ENCODE data around the gene CABP7. TPM values are rescaled to one million over a fixed set of nuclear protein-coding genes. Genes with fewer than 3 reads are reported as not detected.

The CABP7 gene
- total and polyA plus RNA-seq, 2 of the 8 experiments (the other 6 are each of a cell fraction or from before 2014, with no cell fraction given) = 0.20 to 0.36 TPM

DNA sequence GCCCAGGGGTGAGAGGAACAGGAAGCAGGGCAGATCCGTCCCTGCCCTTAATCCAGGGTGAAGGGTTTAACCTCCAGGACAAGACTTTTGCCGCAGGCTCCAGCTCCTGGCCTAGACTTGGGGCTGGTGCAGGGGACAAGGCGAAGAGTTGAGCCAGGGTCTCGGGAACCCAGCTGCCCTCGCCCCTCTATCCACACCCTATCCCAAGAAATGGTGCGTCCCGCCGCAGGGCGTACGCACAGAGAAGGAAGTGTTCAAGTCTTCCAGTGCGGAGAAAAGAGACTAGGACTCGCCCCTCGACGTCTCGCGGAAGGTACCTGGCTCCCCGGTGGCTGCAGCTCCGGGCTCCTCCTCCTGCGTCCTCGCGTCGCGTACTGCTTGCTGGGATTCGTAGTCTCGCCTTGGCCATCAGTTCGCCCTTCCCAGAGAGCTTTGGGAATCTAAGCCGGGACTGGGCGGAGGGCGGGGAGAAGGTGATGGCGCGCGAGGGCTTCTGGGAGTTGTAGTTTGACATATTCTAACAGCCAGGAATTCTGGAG, 46.9 kb downstream of the CABP7 start, which contains the start of gene ZMAT5 (continued):
- TF ChIP-seq TAF1 (IDR thresholded peaks at IDR 0.05; ENCODE audit: low read depth, low read length) (peak; percentile 61), KDM4A (IDR thresholded peaks at IDR 0.05; ENCODE audit: low read depth, low read length, severe bottlenecking) (peak; percentile 47), ASH2L (IDR thresholded peaks at IDR 0.05; ENCODE audit: low read length) (peak; percentile 6), PHF8 (conservative IDR thresholded peaks at IDR 0.05; ENCODE audit: low read depth, low read length) (peak; percentile 62), SAP30 (IDR thresholded peaks at IDR 0.05; ENCODE audit: insufficient read depth, insufficient replicate concordance, low read length) (no peak), CBX8 (IDR thresholded peaks at IDR 0.05; ENCODE audit: borderline replicate concordance, low read depth, low read length) (no peak), CREB1 (IDR thresholded peaks at IDR 0.05) (peak; percentile 80), BRCA1 (IDR thresholded peaks at IDR 0.05; ENCODE audit: low read depth, low read length) (peak; percentile 36; the same call in 1 of the 2 replicates), YY1 (IDR thresholded peaks at IDR 0.05; ENCODE audit: low read depth, low read length) (no peak), RAD21 (IDR thresholded peaks at IDR 0.05 in 1 of 2, conservative IDR thresholded peaks at IDR 0.05 in 1 of 2; ENCODE audit: low read depth in 2 of 2, low read length in 2 of 2) (0 out of 4 replicates have a peak, but pooled peaks of 1 of the 2 experiments have one; percentile 11), POU5F1 (IDR thresholded peaks at IDR 0.05; ENCODE audit: low read depth, low read length) (no peak), SP1 (IDR thresholded peaks at IDR 0.05; ENCODE audit: low read depth, low read length) (0 out of 2 replicates have a peak, but pooled peaks have one; percentile 22), EP300 (IDR thresholded peaks at IDR 0.05; ENCODE audit: borderline replicate concordance in 1 of 2, low read depth in 2 of 2, low read length in 2 of 2) (no peak), CHD2 (IDR thresholded peaks at IDR 0.05; ENCODE audit: low read length) (peak; percentile 74), SRF (IDR thresholded peaks at IDR 0.05; ENCODE audit: low read depth, low read length) (no peak), BACH1 (IDR thresholded peaks at IDR 0.05; ENCODE audit: low read length) (no peak), TAF7 (optimal IDR thresholded peaks at IDR 0.05; ENCODE audit: borderline replicate concordance, low read depth, low read length) (no peak), TBP (IDR thresholded peaks at IDR 0.05; ENCODE audit: low read depth, low read length) (peak; percentile 85), HDAC2 (IDR thresholded peaks at IDR 0.05; ENCODE audit: borderline replicate concordance in 1 of 2, low read depth in 2 of 2, low read length in 2 of 2) (no peak), SIN3A (conservative IDR thresholded peaks at IDR 0.05 in 1 of 2, IDR thresholded peaks at IDR 0.05 in 1 of 2; ENCODE audit: low read depth in 1 of 2, low read length in 2 of 2) (0 out of 4 replicates have a peak, but pooled peaks of 1 of the 2 experiments have one; percentile 52), SIX5 (IDR thresholded peaks at IDR 0.05; ENCODE audit: low read depth, low read length) (peak; percentile 90)
- TF ChIP-seq, protein P1, sequence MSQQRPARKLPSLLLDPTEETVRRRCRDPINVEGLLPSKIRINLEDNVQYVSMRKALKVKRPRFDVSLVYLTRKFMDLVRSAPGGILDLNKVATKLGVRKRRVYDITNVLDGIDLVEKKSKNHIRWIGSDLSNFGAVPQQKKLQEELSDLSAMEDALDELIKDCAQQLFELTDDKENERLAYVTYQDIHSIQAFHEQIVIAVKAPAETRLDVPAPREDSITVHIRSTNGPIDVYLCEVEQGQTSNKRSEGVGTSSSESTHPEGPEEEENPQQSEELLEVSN (IDR thresholded peaks at IDR 0.05) = no peak
- TF ChIP-seq, protein P2, sequence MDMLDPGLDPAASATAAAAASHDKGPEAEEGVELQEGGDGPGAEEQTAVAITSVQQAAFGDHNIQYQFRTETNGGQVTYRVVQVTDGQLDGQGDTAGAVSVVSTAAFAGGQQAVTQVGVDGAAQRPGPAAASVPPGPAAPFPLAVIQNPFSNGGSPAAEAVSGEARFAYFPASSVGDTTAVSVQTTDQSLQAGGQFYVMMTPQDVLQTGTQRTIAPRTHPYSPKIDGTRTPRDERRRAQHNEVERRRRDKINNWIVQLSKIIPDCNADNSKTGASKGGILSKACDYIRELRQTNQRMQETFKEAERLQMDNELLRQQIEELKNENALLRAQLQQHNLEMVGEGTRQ (IDR thresholded peaks at IDR 0.05; ENCODE audit: low read length) = no peak

Measured in H1 (cell line).